Thymus (tissue), 11 donors: ENCODE measurements around the gene RPS25. TPM values are rescaled to one million over a fixed set of nuclear protein-coding genes. Genes with fewer than 3 reads are reported as not detected.
"Not testable (repeated sequence)": the region's sequence is repeated elsewhere in the genome, so short reads cannot be mapped to it uniquely, and the experiment has no call there.

Source experiments
- DNase-seq, 9 donors: peaks; one replicate each; pipeline ENCODE4 v3.0.0-alpha.2; 2013; ENCODE audit warnings: low spot score in 9 of 9, low read depth in 6 of 9, missing footprints in 1 of 9
- H3K27ac ChIP-seq, 2 donors: one replicate each; pipeline ENCODE4 v1.5.1; 2013; ENCODE audit warnings: control low read depth in 1 of 2, low read depth in 1 of 2, low read length in 1 of 2, mild to moderate bottlenecking in 1 of 2, moderate library complexity in 1 of 2
- H3K27me3 ChIP-seq, 2 donors: one replicate each; pipeline ENCODE4 v1.5.1; 2013; ENCODE audit warnings: low read length in 1 of 2; ENCODE audit not compliant: control insufficient read depth in 2 of 2, insufficient read depth in 1 of 2
- H3K36me3 ChIP-seq, 2 donors: one replicate each; pipeline ENCODE4 v1.5.1; 2013; ENCODE audit warnings: low read length in 1 of 2, mild to moderate bottlenecking in 1 of 2, moderate library complexity in 1 of 2; ENCODE audit not compliant: control insufficient read depth in 2 of 2, insufficient read depth in 2 of 2
- H3K4me1 ChIP-seq, 2 donors: one replicate each; pipeline ENCODE4 v1.5.1; 2013; ENCODE audit warnings: low read length in 2 of 2; ENCODE audit not compliant: control insufficient read depth in 2 of 2, insufficient read depth in 2 of 2
- H3K4me3 ChIP-seq, 2 donors: one replicate each; pipeline ENCODE4 v1.5.1; 2013; ENCODE audit warnings: low read length in 2 of 2, control low read depth in 1 of 2, mild to moderate bottlenecking in 1 of 2
- H3K9me3 ChIP-seq, 2 donors: one replicate each; pipeline ENCODE4 v1.5.1; 2013; ENCODE audit warnings: low read length in 1 of 2, mild to moderate bottlenecking in 1 of 2; ENCODE audit not compliant: control insufficient read depth in 2 of 2, insufficient read depth in 1 of 2
- WGBS: extraction: QIAGEN DNeasy Blood & Tissue Kit; methylation state at CpG from one replicate; pipeline ENCODE4 v1.1.7; 2013; 5-methylcytosine and 5-hydroxymethylcytosine counted together
- polyA plus RNA-seq: library from polyadenylated mRNA; stranded (reverse); fragments of 200-250 nt; gene quantifications from one replicate; pipeline ENCODE4 v1.2.3, GENCODE V29; 2013
- total RNA-seq: library from RNA; stranded (reverse); fragments of 120-200 nt; gene quantifications from one replicate; pipeline ENCODE4 v1.2.4, GENCODE V29; 2013
- donor health status: healthy.

Gene RPS25
- total and polyA plus RNA-seq, 2 donors = 2,320 to 4,489 TPM

GRCh38 chr11:119025978-119026766 is 8.0 kb upstream of the RPS25 start:
- H3K27me3 ChIP-seq = no peaks in the 10 kb centered on the region
- no peaks in the 10 kb centered on the region for H3K9me3 ChIP-seq
- no peak for DNase-seq
- H3K4me1 ChIP-seq = peaks cover 3 to 19% of the 10 kb centered on the region in 2 donors
- H3K36me3 ChIP-seq = peaks cover 41 to 63% of the 10 kb centered on the region in 2 donors
- H3K27ac ChIP-seq = no peak overlapping the region
- WGBS = 96% methylated on average over 16 of the region's 16 CpGs
- H3K4me3 ChIP-seq = no peak overlapping the region

- Histone ChIP-seq H3K27ac (no peak overlapping the region), H3K36me3 (peaks cover 41 to 65% of the 10 kb centered on the region in 2 donors), H3K27me3 (no peaks in the 10 kb centered on the region), H3K4me1 (peaks cover 3 to 17% of the 10 kb centered on the region in 2 donors), H3K4me3 (no peak overlapping the region), H3K9me3 (no peaks in the 10 kb centered on the region)
- 96% methylated on average over 5 of the region's 5 CpGs for WGBS
- DNase-seq = no peak
Measured at GRCh38 chr11:119025541-119025940, 7.4 kb upstream of the RPS25 start.

GRCh38 chr11:119025099-119025473 is 6.9 kb upstream of the RPS25 start:
- H3K36me3 ChIP-seq = peaks cover 41 to 65% of the 10 kb centered on the region in 2 donors
- no peaks in the 10 kb centered on the region for H3K9me3 ChIP-seq
- H3K4me3 ChIP-seq = no peak overlapping the region
- 92% methylated on average over 5 of the region's 5 CpGs for WGBS
- peaks cover 7 to 20% of the 10 kb centered on the region in 2 donors for H3K4me1 ChIP-seq
- no peak overlapping the region for H3K27ac ChIP-seq
- no peak for DNase-seq
- H3K27me3 ChIP-seq = no peaks in the 10 kb centered on the region

GRCh38 chr11:119024430-119025098 is 6.4 kb upstream of the RPS25 start:
- 95% methylated on average over 15 of the region's 15 CpGs for WGBS
- DNase-seq = no peak
- no peaks in the 10 kb centered on the region for H3K9me3 ChIP-seq
- peaks cover 9 to 20% of the 10 kb centered on the region in 2 donors for H3K4me1 ChIP-seq
- H3K27ac ChIP-seq = no peak overlapping the region
- no peaks in the 10 kb centered on the region for H3K27me3 ChIP-seq
- H3K36me3 ChIP-seq = peaks cover 41 to 65% of the 10 kb centered on the region in 2 donors
- no peak overlapping the region for H3K4me3 ChIP-seq

- Histone ChIP-seq H3K36me3 (peaks cover 41 to 62% of the 10 kb centered on the region in 2 donors), H3K27ac (no peak overlapping the region), H3K4me3 (no peak overlapping the region), H3K9me3 (no peaks in the 10 kb centered on the region), H3K27me3 (no peaks in the 10 kb centered on the region), H3K4me1 (peaks cover 8 to 18% of the 10 kb centered on the region in 2 donors)
- no peak for DNase-seq
Measured at GRCh38 chr11:119023741-119024140, 5.6 kb upstream of the RPS25 start.

- 98% methylated on average over 5 of the region's 5 CpGs for WGBS
- no peak overlapping the region for H3K4me3 ChIP-seq
- no peaks in the 10 kb centered on the region for H3K27me3 ChIP-seq
- peaks cover 14 to 23% of the 10 kb centered on the region in 2 donors for H3K4me1 ChIP-seq
- peaks cover 0 to 6% of the 10 kb centered on the region in 2 donors for H3K9me3 ChIP-seq
- H3K27ac ChIP-seq = no peak overlapping the region
- H3K36me3 ChIP-seq = peaks cover 41 to 52% of the 10 kb centered on the region in 2 donors
- no peak for DNase-seq
Measured at GRCh38 chr11:119021631-119022030, 3.5 kb upstream of the RPS25 start.

- 78% methylated on average over 2 of the region's 2 CpGs for WGBS
- H3K27ac ChIP-seq = no peak overlapping the region
- peaks cover 18 to 29% of the 10 kb centered on the region in 2 donors for H3K4me1 ChIP-seq
- DNase-seq = no peak
- peak overlapping the region; percentile 64 to 100 for H3K4me3 ChIP-seq
- H3K9me3 ChIP-seq = peaks cover 0 to 6% of the 10 kb centered on the region in 2 donors
- H3K27me3 ChIP-seq = no peaks in the 10 kb centered on the region
- peaks cover 41 to 57% of the 10 kb centered on the region in 2 donors for H3K36me3 ChIP-seq
Measured at GRCh38 chr11:119019996-119020395, 1.9 kb upstream of the RPS25 start.

- Histone ChIP-seq H3K27ac (peak overlapping the region; percentile 52 to 99), H3K4me1 (peaks cover 18 to 29% of the 10 kb centered on the region in 2 donors), H3K36me3 (peaks cover 41 to 55% of the 10 kb centered on the region in 2 donors), H3K4me3 (peak overlapping the region; percentile 64 to 100)
- H3K27me3 ChIP-seq, DNase-seq, H3K9me3 ChIP-seq: not testable (repeated sequence)
- WGBS = 4% methylated on average over 10 of the region's 10 CpGs
Measured at GRCh38 chr11:119017377-119017776, 766 bp downstream of the RPS25 start.
